HepG2 (cell line): Measurements from ENCODE around the gene ANO6. TPM values are rescaled to one million over a fixed set of nuclear protein-coding genes. Genes with fewer than 3 reads are reported as not detected.

Source experiments
- ATAC-seq: fragments of 200-7000 bp; cut with Tn5 transposase; 3 replicates; pipeline ENCODE4 v1.9.1; 2020; ENCODE audit warnings: mild to moderate bottlenecking, moderate library complexity
- BruUV-seq: library from RNA; stranded (reverse); fragments of 400-500 nt; replicated peaks from 2 replicates; lab custom pipeline; 2021; lab: Mats Ljungman, UMichigan
- CTCF ChIA-PET: fragments of 300-600 bp; formaldehyde crosslinking; extraction: SDS; loops from one replicate; lab custom pipeline; 2021; ENCODE audit warnings: low total read pairs, inconsistent platforms, low intra/inter-chr PET ratio; lab: Yijun Ruan, JAX
- POLR2A ChIA-PET: fragments of 350-600 bp; sonication (Branson Sonifier 250); formaldehyde crosslinking; loops from one replicate; lab custom pipeline; 2020; ENCODE audit warnings: antibody characterized with exemption, inconsistent platforms; lab: Yijun Ruan, JAX
- DNase-seq: peaks from one replicate; pipeline ENCODE4 v3.0.0-alpha.2; 2015; ENCODE audit warnings: low spot score
- FAIRE-seq: peaks from 3 replicates; lab custom pipeline; 2011; peaks lifted over from hg19 to GRCh38; lab: Jason Lieb, UNC
- H2AFZ ChIP-seq: one replicate; pipeline ENCODE4 v1.6.1; 2011; ENCODE audit warnings: low read length, inconsistent platforms
- H3K27ac ChIP-seq: fragments of 300-600 bp; 3 replicates; pipeline ENCODE4 v1.8.0; 2011; ENCODE audit warnings: mixed run types, mild to moderate bottlenecking, mixed read lengths, low read length, inconsistent platforms; ENCODE audit not compliant: insufficient read depth; ENCODE audit errors: extremely low read length
- H3K27me3 ChIP-seq, 2 experiments: fragments of 200-600 bp in 1 of 2; 2 replicates in 1 of 2; 3 replicates in 1 of 2; pipeline versions ENCODE4 v1.6.0 to v1.8.0; 2011; ENCODE audit warnings: low read length in 2 of 2, mild to moderate bottlenecking in 2 of 2, moderate library complexity in 2 of 2, inconsistent platforms in 1 of 2; ENCODE audit not compliant: insufficient read depth in 2 of 2, control insufficient read depth in 1 of 2
- H3K36me3 ChIP-seq, 2 experiments: fragments of 200-600 bp in 1 of 2; replicated peaks in 1 of 2; 2 replicates in 1 of 2; 3 replicates in 1 of 2; pipeline versions ENCODE4 v1.5.1 to v1.8.0; 2011; ENCODE audit warnings: low read length in 2 of 2, inconsistent platforms in 1 of 2; ENCODE audit not compliant: insufficient read depth in 2 of 2, control insufficient read depth in 1 of 2
- H3K4me1 ChIP-seq: 2 replicates; pipeline ENCODE4 v1.5.1; 2012; ENCODE audit warnings: low read length, inconsistent platforms; ENCODE audit not compliant: insufficient read depth
- H3K4me2 ChIP-seq: 2 replicates; pipeline ENCODE4 v1.6.0; 2011; ENCODE audit warnings: low read depth, low read length, inconsistent platforms
- H3K4me3 ChIP-seq, 3 experiments: fragments of 200-600 bp in 1 of 3; sonication (generic), shearing (Covaris generic) in 1 of 3; replicated peaks in 1 of 3; 2 replicates each; pipeline ENCODE4 v1.5.1; 2011 to 2016; ENCODE audit warnings: low read length in 3 of 3, inconsistent platforms in 2 of 3, low read depth in 2 of 3, mild to moderate bottlenecking in 2 of 3, control low read depth in 1 of 3, mixed read lengths in 1 of 3; ENCODE audit not compliant: insufficient read depth in 1 of 3
- H3K79me2 ChIP-seq: one replicate; pipeline ENCODE4 v1.6.1; 2011; ENCODE audit warnings: low read length, inconsistent platforms; ENCODE audit not compliant: insufficient read depth
- H3K9ac ChIP-seq: 2 replicates; pipeline ENCODE4 v1.6.0; 2011; ENCODE audit warnings: mild to moderate bottlenecking, low read depth, low read length, inconsistent platforms; ENCODE audit not compliant: insufficient read depth
- H3K9me3 ChIP-seq: 2 replicates; pipeline ENCODE4 v1.5.1; 2012; ENCODE audit warnings: mild to moderate bottlenecking, low read length
- H4K20me1 ChIP-seq: 2 replicates; pipeline ENCODE4 v1.6.0; 2011; ENCODE audit warnings: inconsistent platforms, mild to moderate bottlenecking, low read length, moderate library complexity; ENCODE audit not compliant: insufficient read depth
- AKAP8 ChIP-seq: sonication (generic); formaldehyde crosslinking; IDR thresholded peaks from 2 replicates; pipeline ENCODE4 v1.5.1; 2020; ENCODE audit warnings: mild to moderate bottlenecking, missing genetic modification reagents
- FOXO1 ChIP-seq: sonication (generic); formaldehyde crosslinking; IDR thresholded peaks from 2 replicates; pipeline ENCODE4 v1.4.0; 2020; ENCODE audit warnings: missing genetic modification reagents
- GMEB2 ChIP-seq: IDR thresholded peaks from 2 replicates; pipeline ENCODE4 v1.6.1; 2016; ENCODE audit warnings: missing biosample characterization, missing genetic modification reagents, low read depth
- KDM5A ChIP-seq: fragments of 200-600 bp; sonication (generic); IDR thresholded peaks from 2 replicates; pipeline ENCODE4 v1.7.0; 2018; ENCODE audit warnings: antibody characterized with exemption, mild to moderate bottlenecking, low read length, borderline replicate concordance
- PAX8 ChIP-seq: sonication (generic); formaldehyde crosslinking; IDR thresholded peaks from 2 replicates; pipeline ENCODE4 v1.8.0; 2022; ENCODE audit warnings: mild to moderate bottlenecking, missing genetic modification reagents, borderline replicate concordance
- REL ChIP-seq: sonication (generic); formaldehyde crosslinking; conservative IDR thresholded peaks from 2 replicates; pipeline ENCODE4 v1.8.0; 2022; ENCODE audit warnings: mild to moderate bottlenecking, missing genetic modification reagents, moderate library complexity
- SMARCC2 ChIP-seq: fragments of 450-650 bp; IDR thresholded peaks from 2 replicates; pipeline ENCODE4 v1.6.1; 2017; ENCODE audit warnings: antibody characterized with exemption, mild to moderate bottlenecking
- TBP ChIP-seq: sonication (generic); formaldehyde crosslinking; IDR thresholded peaks from 2 replicates; pipeline ENCODE4 v1.5.0; 2020; ENCODE audit warnings: missing genetic modification reagents
- ZNF225 ChIP-seq: sonication (generic); formaldehyde crosslinking; IDR thresholded peaks from 2 replicates; pipeline ENCODE4 v1.4.0; 2020; ENCODE audit warnings: mild to moderate bottlenecking, missing genetic modification reagents
- ZNF292 ChIP-seq: sonication (generic); formaldehyde crosslinking; IDR thresholded peaks from 2 replicates; pipeline ENCODE4 v1.8.1; 2022; ENCODE audit warnings: mild to moderate bottlenecking, low read depth, missing genetic modification reagents, borderline replicate concordance
- ZNF329 ChIP-seq: sonication (generic); formaldehyde crosslinking; IDR thresholded peaks from 2 replicates; pipeline ENCODE4 v1.9.0; 2021; ENCODE audit warnings: low read depth, mild to moderate bottlenecking, missing genetic modification reagents
- ZNF510 ChIP-seq: sonication (generic); formaldehyde crosslinking; IDR thresholded peaks from 2 replicates; pipeline ENCODE4 v1.4.0; 2020; ENCODE audit warnings: low read depth, mild to moderate bottlenecking, missing genetic modification reagents
- ZNF530 ChIP-seq: sonication (generic); formaldehyde crosslinking; IDR thresholded peaks from 2 replicates; pipeline ENCODE4 v1.5.0; 2020; ENCODE audit warnings: low read depth, mild to moderate bottlenecking, missing genetic modification reagents
- ZNF747 ChIP-seq: sonication (generic); formaldehyde crosslinking; IDR thresholded peaks from 2 replicates; pipeline ENCODE4 v1.8.1; 2023; ENCODE audit warnings: missing genetic modification reagents, mild to moderate bottlenecking, borderline replicate concordance
- ZNF816 ChIP-seq: sonication (generic); formaldehyde crosslinking; IDR thresholded peaks from 2 replicates; pipeline ENCODE4 v1.8.0; 2022; ENCODE audit warnings: missing genetic modification reagents, mild to moderate bottlenecking, borderline replicate concordance
- ZNF83 ChIP-seq: sonication (generic); formaldehyde crosslinking; IDR thresholded peaks from 2 replicates; pipeline ENCODE4 v1.4.0; 2020; ENCODE audit warnings: missing genetic modification reagents, mild to moderate bottlenecking, borderline replicate concordance
- WGBS: methylation state at CpG from one replicate; pipeline ENCODE4 v1.1.6; 2017; ENCODE audit warnings: low lambda C conversion rate; 5-methylcytosine and 5-hydroxymethylcytosine counted together
- in situ Hi-C: cut with HindIII; loops from 2 replicates; pipeline ENCODE4 v1.10.0; 2017; ENCODE audit warnings: low pct_unique_long_range_greater_than_20kb; ENCODE audit not compliant: extremely low pct_ligation_motif_present
- intact Hi-C: fragments of 100-400 bp; cut with micrococcal nuclease; formaldehyde crosslinking; loops from one replicate; pipeline ENCODE4 v1.10.0; 2022; ENCODE audit not compliant: unreplicated experiment
- polyA plus RNA-seq, 8 experiments: library from polyadenylated mRNA; depleted of rRNA in 3 of 8; stranded (reverse) in 7 of 8; unstranded in 1 of 8; fragments of >200 nt; fragmentation: Illumina TruSeq in 4 of 8; extraction: Trizol in 4 of 8; gene quantifications; 2 replicates each; pipeline versions ENCODE4 v1.2.1 to v1.2.3, GENCODE V29; 2011 to 2016; ENCODE audit warnings: low read depth in 4 of 8, missing spikeins in 1 of 8, mixed read lengths in 1 of 8; ENCODE audit not compliant: insufficient read depth in 1 of 8
- total RNA-seq, 5 experiments: library from RNA; depleted of rRNA; stranded (reverse); fragments of >200 nt; fragmentation: Illumina TruSeq; extraction: Trizol; gene quantifications; 2 replicates each; pipeline ENCODE4 v1.2.3, GENCODE V29; 2016; ENCODE audit warnings: low read depth in 1 of 5
- TF ChIP-seq, protein P1 (sequence below): sonication (generic); formaldehyde crosslinking; IDR thresholded peaks from 2 replicates; pipeline ENCODE4 v1.5.0; 2020; ENCODE audit warnings: mild to moderate bottlenecking, missing genetic modification reagents, borderline replicate concordance
- TF ChIP-seq, protein P2 (sequence below): sonication (generic); IDR thresholded peaks from 2 replicates; pipeline ENCODE4 v1.6.1; 2016; ENCODE audit warnings: low read depth, borderline replicate concordance

ANO6 gene
- total and polyA plus RNA-seq, 2 of the 13 experiments (the other 11 are each of a cell fraction or from before 2014, with no cell fraction given): 37.8 to 57.1 TPM

GRCh38 chr12:45324391-45324790 is 108.5 kb downstream of the ANO6 start (continued):
- TF ChIP-seq GMEB2 (CRISPR knock-in tag) (no peak), ZNF747 (no peak)

GRCh38 chr12:45326358-45326975 is 110.6 kb downstream of the ANO6 start:
- Histone ChIP-seq H3K36me3 (no peaks in the 10 kb centered on the region; a peak in 1 of 5 replicates), H2AFZ (no peak overlapping the region), H3K27me3 (no peaks in the 10 kb centered on the region), H3K9ac (no peak overlapping the region), H4K20me1 (no peaks in the 10 kb centered on the region), H3K27ac (no peak overlapping the region), H3K4me1 (no peaks in the 10 kb centered on the region), H3K9me3 (no peaks in the 10 kb centered on the region), H3K4me3 (no peak overlapping the region), H3K79me2 (no peaks in the 10 kb centered on the region), H3K4me2 (no peak overlapping the region)
- BruUV-seq: no TSS peak
- intact Hi-C loops (no loop called here), in situ Hi-C loops (no loop called here)
- FAIRE-seq (no peak), ATAC-seq (no peak), DNase-seq (no peak)
- WGBS: 97% methylated on average over 3 of the region's 3 CpGs
- POLR2A ChIA-PET: no interaction called here
- CTCF ChIA-PET: no interaction called here
- no peak for TF ChIP-seq SMARCC2
- TF ChIP-seq TBP (CRISPR knock-in tag): no peak
- TF ChIP-seq ZNF530 (CRISPR knock-in tag): no peak
- no peak for TF ChIP-seq AKAP8 (CRISPR knock-in tag)
- TF ChIP-seq, protein P1, sequence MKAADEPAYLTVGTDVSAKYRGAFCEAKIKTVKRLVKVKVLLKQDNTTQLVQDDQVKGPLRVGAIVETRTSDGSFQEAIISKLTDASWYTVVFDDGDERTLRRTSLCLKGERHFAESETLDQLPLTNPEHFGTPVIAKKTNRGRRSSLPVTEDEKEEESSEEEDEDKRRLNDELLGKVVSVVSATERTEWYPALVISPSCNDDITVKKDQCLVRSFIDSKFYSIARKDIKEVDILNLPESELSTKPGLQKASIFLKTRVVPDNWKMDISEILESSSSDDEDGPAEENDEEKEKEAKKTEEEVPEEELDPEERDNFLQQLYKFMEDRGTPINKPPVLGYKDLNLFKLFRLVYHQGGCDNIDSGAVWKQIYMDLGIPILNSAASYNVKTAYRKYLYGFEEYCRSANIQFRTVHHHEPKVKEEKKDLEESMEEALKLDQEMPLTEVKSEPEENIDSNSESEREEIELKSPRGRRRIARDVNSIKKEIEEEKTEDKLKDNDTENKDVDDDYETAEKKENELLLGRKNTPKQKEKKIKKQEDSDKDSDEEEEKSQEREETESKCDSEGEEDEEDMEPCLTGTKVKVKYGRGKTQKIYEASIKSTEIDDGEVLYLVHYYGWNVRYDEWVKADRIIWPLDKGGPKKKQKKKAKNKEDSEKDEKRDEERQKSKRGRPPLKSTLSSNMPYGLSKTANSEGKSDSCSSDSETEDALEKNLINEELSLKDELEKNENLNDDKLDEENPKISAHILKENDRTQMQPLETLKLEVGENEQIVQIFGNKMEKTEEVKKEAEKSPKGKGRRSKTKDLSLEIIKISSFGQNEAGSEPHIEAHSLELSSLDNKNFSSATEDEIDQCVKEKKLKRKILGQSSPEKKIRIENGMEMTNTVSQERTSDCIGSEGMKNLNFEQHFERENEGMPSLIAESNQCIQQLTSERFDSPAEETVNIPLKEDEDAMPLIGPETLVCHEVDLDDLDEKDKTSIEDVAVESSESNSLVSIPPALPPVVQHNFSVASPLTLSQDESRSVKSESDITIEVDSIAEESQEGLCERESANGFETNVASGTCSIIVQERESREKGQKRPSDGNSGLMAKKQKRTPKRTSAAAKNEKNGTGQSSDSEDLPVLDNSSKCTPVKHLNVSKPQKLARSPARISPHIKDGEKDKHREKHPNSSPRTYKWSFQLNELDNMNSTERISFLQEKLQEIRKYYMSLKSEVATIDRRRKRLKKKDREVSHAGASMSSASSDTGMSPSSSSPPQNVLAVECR (CRISPR knock-in tag): no peak
- no peak for TF ChIP-seq ZNF816 (CRISPR knock-in tag)
- TF ChIP-seq KDM5A: no peak
- TF ChIP-seq, protein P2, sequence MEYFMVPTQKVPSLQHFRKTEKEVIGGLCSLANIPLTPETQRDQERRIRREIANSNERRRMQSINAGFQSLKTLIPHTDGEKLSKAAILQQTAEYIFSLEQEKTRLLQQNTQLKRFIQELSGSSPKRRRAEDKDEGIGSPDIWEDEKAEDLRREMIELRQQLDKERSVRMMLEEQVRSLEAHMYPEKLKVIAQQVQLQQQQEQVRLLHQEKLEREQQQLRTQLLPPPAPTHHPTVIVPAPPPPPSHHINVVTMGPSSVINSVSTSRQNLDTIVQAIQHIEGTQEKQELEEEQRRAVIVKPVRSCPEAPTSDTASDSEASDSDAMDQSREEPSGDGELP: no peak
- no peak for TF ChIP-seq ZNF292 (CRISPR knock-in tag)
- TF ChIP-seq ZNF83 (CRISPR knock-in tag): no peak
- no peak for TF ChIP-seq FOXO1 (CRISPR knock-in tag)
- no peak for TF ChIP-seq ZNF225 (CRISPR knock-in tag)
- TF ChIP-seq REL: no peak
- no peak for TF ChIP-seq ZNF329 (CRISPR knock-in tag)
- TF ChIP-seq PAX8 (CRISPR knock-in tag): no peak
- TF ChIP-seq ZNF510 (CRISPR knock-in tag): no peak
